Measurements from ENCODE around the gene FOXG1. TPM values are rescaled to one million over a fixed set of nuclear protein-coding genes. Genes with fewer than 3 reads are reported as not detected.

FOXG1 gene
- total and polyA plus RNA-seq, 2 donors (not counting 1 experiment from before 2014, with no cell fraction given) = not detected

- intact Hi-C loops (cut with micrococcal nuclease) = loop anchor here (10.0 kb wide), 1 partner anchor 1578 kb away; no protein-coding TSS in a partner anchor
- WGBS (ENCODE audit: insufficient coverage) = 5% methylated on average over 8 of the region's 18 CpGs
- CTCF ChIA-PET = interaction anchor here (1.8 to 2.7 kb wide), 2 partner anchors 9 to 1514 kb away, joined by 4 to 14 read pairs; no protein-coding TSS in a partner anchor
- Histone ChIP-seq H3K9me3 (ENCODE audit: control extremely low read depth in 1 of 3, control insufficient read depth in 2 of 3, insufficient read depth in 1 of 3, low read length in 2 of 3) (peaks cover 0 to 4% (median 0%) of the 10 kb centered on the region in 3 donors), H4K20me1 (ENCODE audit: control insufficient read depth, insufficient read depth, low read length, poor library complexity, severe bottlenecking) (no peaks in the 10 kb centered on the region), H3K4me1 (ENCODE audit: control insufficient read depth in 2 of 2, insufficient read depth in 2 of 2, low read length in 2 of 2) (no peaks in the 10 kb centered on the region), H3K4me3 (ENCODE audit: control extremely low read depth in 1 of 5, extremely low read depth in 1 of 5, insufficient read depth in 1 of 5, low read depth in 2 of 5, low read length in 4 of 5) (no peak overlapping the region), H3K79me2 (ENCODE audit: control insufficient read depth, insufficient read depth, low read length) (no peaks in the 10 kb centered on the region), H3K4me2 (replicated peaks; ENCODE audit: low read depth, low read length, poor library complexity, severe bottlenecking) (no peak overlapping the region), H2AFZ (ENCODE audit: insufficient read depth, low read depth, low read length, poor library complexity, severe bottlenecking) (no peak overlapping the region), H3K9ac (ENCODE audit: low read length) (no peak overlapping the region), H3K27me3 (replicated peaks in 1 of 4; ENCODE audit: control extremely low read depth in 1 of 4, control insufficient read depth in 3 of 4, insufficient read depth in 4 of 4, low read length in 3 of 4) (peaks cover 0 to 55% (median 33%) of the 10 kb centered on the region in 4 experiments), H3K27ac (ENCODE audit: low read length in 2 of 2) (no peak overlapping the region), H3K36me3 (replicated peaks in 1 of 2; ENCODE audit: control extremely low read depth in 1 of 2, control insufficient read depth in 1 of 2, extremely low read depth in 1 of 2, insufficient read depth in 2 of 2, low read length in 1 of 2) (no peaks in the 10 kb centered on the region)
- POLR2A ChIA-PET = no interaction called here
- Mint-ChIP-seq H3K4me1 (no peaks in the 10 kb centered on the region), H3K4me3 (no peak overlapping the region), H3K27me3 (peaks cover 70% of the 10 kb centered on the region), H3K27ac (no peak overlapping the region), H3K9me3 (ENCODE audit: insufficient read depth) (no peaks in the 10 kb centered on the region)
- TF ChIP-seq CTCF (IDR thresholded peaks at IDR 0.05) (no peak), EZH2 (IDR thresholded peaks at IDR 0.05; ENCODE audit: borderline replicate concordance, insufficient read depth, low read depth, low read length, poor library complexity, severe bottlenecking) (no peak)
- no peak for DNase-seq
- no peak for ATAC-seq (ENCODE audit: low read depth)
Observed at GRCh38 chr14:28756269-28756883, 10.2 kb upstream of the FOXG1 start.

- CTCF ChIA-PET = interaction anchor here (2.7 kb wide), 1 partner anchor 1514 kb away, joined by 14 read pairs; no protein-coding TSS in a partner anchor
Observed at GRCh38 chr14:28756884-28757570, 9.6 kb upstream of the FOXG1 start.

More at GRCh38 chr14:28756884-28757570, 9.6 kb upstream of the FOXG1 start:
- H3K36me3 ChIP-seq (replicated peaks in 1 of 2; ENCODE audit: control extremely low read depth in 1 of 2, control insufficient read depth in 1 of 2, extremely low read depth in 1 of 2, insufficient read depth in 2 of 2, low read length in 1 of 2) = no peaks in the 10 kb centered on the region
- POLR2A ChIA-PET = no interaction called here
- H3K9ac ChIP-seq (ENCODE audit: low read length) = no peak overlapping the region
- no peaks in the 10 kb centered on the region for H3K4me1 ChIP-seq (ENCODE audit: control insufficient read depth in 2 of 2, insufficient read depth in 2 of 2, low read length in 2 of 2)
- ATAC-seq (ENCODE audit: low read depth) = no peak
- no peaks in the 10 kb centered on the region for H3K4me1 Mint-ChIP-seq
- H3K27ac Mint-ChIP-seq = no peak overlapping the region
- TF ChIP-seq CTCF (IDR thresholded peaks at IDR 0.05) (peak; percentile 19), EZH2 (IDR thresholded peaks at IDR 0.05; ENCODE audit: borderline replicate concordance, insufficient read depth, low read depth, low read length, poor library complexity, severe bottlenecking) (no peak)
- H3K27ac ChIP-seq (ENCODE audit: low read length in 2 of 2) = no peak overlapping the region
- intact Hi-C loops (cut with micrococcal nuclease) = loop anchor here (10.0 kb wide), 1 partner anchor 1578 kb away; no protein-coding TSS in a partner anchor
- WGBS (ENCODE audit: insufficient coverage) = 6% methylated on average over 17 of the region's 23 CpGs
- peaks cover 0 to 4% (median 0%) of the 10 kb centered on the region in 3 donors for H3K9me3 ChIP-seq (ENCODE audit: control extremely low read depth in 1 of 3, control insufficient read depth in 2 of 3, insufficient read depth in 1 of 3, low read length in 2 of 3)
- peaks cover 0 to 61% (median 32%) of the 10 kb centered on the region in 4 experiments for H3K27me3 ChIP-seq (replicated peaks in 1 of 4; ENCODE audit: control extremely low read depth in 1 of 4, control insufficient read depth in 3 of 4, insufficient read depth in 4 of 4, low read length in 3 of 4)
- DNase-seq = no peak
- H3K4me2 ChIP-seq (replicated peaks; ENCODE audit: low read depth, low read length, poor library complexity, severe bottlenecking) = no peak overlapping the region
- H3K79me2 ChIP-seq (ENCODE audit: control insufficient read depth, insufficient read depth, low read length) = no peaks in the 10 kb centered on the region
- no peak overlapping the region for H2AFZ ChIP-seq (ENCODE audit: insufficient read depth, low read depth, low read length, poor library complexity, severe bottlenecking)
- no peaks in the 10 kb centered on the region for H4K20me1 ChIP-seq (ENCODE audit: control insufficient read depth, insufficient read depth, low read length, poor library complexity, severe bottlenecking)
- peaks cover 73% of the 10 kb centered on the region for H3K27me3 Mint-ChIP-seq
- no peak overlapping the region for H3K4me3 ChIP-seq (ENCODE audit: control extremely low read depth in 1 of 5, extremely low read depth in 1 of 5, insufficient read depth in 1 of 5, low read depth in 2 of 5, low read length in 4 of 5)
- no peaks in the 10 kb centered on the region for H3K9me3 Mint-ChIP-seq (ENCODE audit: insufficient read depth)
- no peak overlapping the region for H3K4me3 Mint-ChIP-seq
